Testis (tissue), 2 donors: ENCODE data around the gene EIF4A3.

Source experiments
- CTCF ChIP-seq, 3 experiments: fragments of 450-650 bp in 2 of 3; fragments of 200-600 bp in 1 of 3; sonication (generic) in 1 of 3; IDR thresholded peaks; one replicate each; pipeline ENCODE4 v1.5.1; 2016 to 2019; ENCODE audit warnings: antibody characterized with exemption in 3 of 3, mild to moderate bottlenecking in 2 of 3, moderate library complexity in 1 of 3
- POLR2A ChIP-seq: fragments of 450-650 bp; IDR thresholded peaks from one replicate; pipeline ENCODE4 v1.6.1; 2017; ENCODE audit warnings: antibody characterized with exemption, mild to moderate bottlenecking, moderate library complexity

DNA sequence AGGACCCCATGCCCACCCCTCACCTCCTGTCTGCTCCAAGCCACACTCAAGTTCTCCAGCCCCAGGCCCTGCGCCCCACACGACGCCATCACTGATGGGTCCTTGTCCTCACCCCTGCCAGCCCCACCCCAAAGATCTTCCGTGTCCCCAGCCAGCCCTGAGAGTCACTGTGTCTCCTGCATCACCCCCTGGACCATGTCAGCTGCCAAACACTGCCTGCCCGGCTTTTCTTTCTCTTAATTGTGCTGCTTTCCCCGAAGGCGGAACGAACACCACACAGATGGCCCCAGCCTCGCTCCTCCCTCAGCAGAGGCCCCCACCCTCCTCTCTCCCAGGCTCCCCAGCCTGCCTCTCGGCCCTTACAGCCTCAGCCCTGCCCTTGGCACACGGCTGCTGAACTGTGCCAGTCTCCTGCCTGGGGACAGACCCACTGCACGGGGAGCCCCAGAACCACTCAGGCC lies 50.3 kb downstream of the EIF4A3 start:
- no peak for TF ChIP-seq CTCF (IDR thresholded peaks at IDR 0.05)
- TF ChIP-seq POLR2A = no peak
